ENCODE data around the gene ILDR2.

- TF ChIP-seq CTCF (IDR thresholded peaks at IDR 0.05) (no peak), POLR2A (IDR thresholded peaks at IDR 0.05) (no peak)
These were observed 92.4 kb downstream of the ILDR2 start for GRCh38 chr1:166882893-166883292.
